Muscle of arm (tissue), 12 donors: ENCODE data around the gene MARCHF10. TPM values are rescaled to one million over a fixed set of nuclear protein-coding genes. Genes with fewer than 3 reads are reported as not detected.
"Not testable (repeated sequence)": the region's sequence is repeated elsewhere in the genome, so short reads cannot be mapped to it uniquely, and the experiment has no call there.

ENCODE experiments used
- DNase-seq: peaks from one replicate; pipeline ENCODE4 v3.0.0-alpha.2; 2013
- polyA plus RNA-seq, 12 donors: library from polyadenylated mRNA; unstranded; fragments of 120-200 nt; gene quantifications; one replicate each; pipeline ENCODE4 v1.2.1, GENCODE V29; 2013; ENCODE audit not compliant: insufficient read length in 12 of 12

The MARCHF10 gene
- polyA plus RNA-seq, 12 donors: 0.15 to 0.92 (median 0.47) TPM; not detected in 2

- DNase-seq: no peak
Observed at GRCh38 chr17:62717589-62717855, 90.6 kb downstream of the MARCHF10 start.

- DNase-seq: no peak
Observed at GRCh38 chr17:62716834-62717588, 91.1 kb downstream of the MARCHF10 start.

- no peak for DNase-seq
Observed at GRCh38 chr17:62715882-62716390, 92.2 kb downstream of the MARCHF10 start.

GRCh38 chr17:62714016-62714777, 93.9 kb downstream of the MARCHF10 start:
- no peak for DNase-seq

- DNase-seq: peak; percentile 57
Observed at GRCh38 chr17:62713086-62713881, 94.8 kb downstream of the MARCHF10 start.

GRCh38 chr17:62712171-62712581, 95.9 kb downstream of the MARCHF10 start:
- DNase-seq: no peak

GRCh38 chr17:62708587-62708986, 99.5 kb downstream of the MARCHF10 start:
- no peak for DNase-seq

- no peak for DNase-seq
Observed at GRCh38 chr17:62707425-62707739, 100.7 kb downstream of the MARCHF10 start.

GRCh38 chr17:62706598-62707424, 101.3 kb downstream of the MARCHF10 start:
- no peak for DNase-seq

- DNase-seq: peak; percentile 54
Observed at GRCh38 chr17:62705778-62706597, 102.1 kb downstream of the MARCHF10 start.

- no peak for DNase-seq
Observed at GRCh38 chr17:62705156-62705777, 102.8 kb downstream of the MARCHF10 start.

- peak; percentile 52 for DNase-seq
Observed at GRCh38 chr17:62704381-62704971, 103.6 kb downstream of the MARCHF10 start.

GRCh38 chr17:62703776-62704380, 104.2 kb downstream of the MARCHF10 start:
- DNase-seq: peak; percentile 72

- DNase-seq: no peak
Observed at GRCh38 chr17:62703261-62703775, 104.8 kb downstream of the MARCHF10 start.

GRCh38 chr17:62702746-62703260, 105.3 kb downstream of the MARCHF10 start:
- no peak for DNase-seq

- no peak for DNase-seq
Observed at GRCh38 chr17:62701706-62702085, 106.4 kb downstream of the MARCHF10 start.

- no peak for DNase-seq
Observed at GRCh38 chr17:62700964-62701705, 107.0 kb downstream of the MARCHF10 start.

- DNase-seq: not testable (repeated sequence)
Observed at GRCh38 chr17:62698459-62698858, 109.7 kb downstream of the MARCHF10 start.
